ENCODE measurements around the gene TTC1.
"Not testable (repeated sequence)": the region's sequence is repeated elsewhere in the genome, so short reads cannot be mapped to it uniquely, and the experiment has no call there.

Gene TTC1

DNA sequence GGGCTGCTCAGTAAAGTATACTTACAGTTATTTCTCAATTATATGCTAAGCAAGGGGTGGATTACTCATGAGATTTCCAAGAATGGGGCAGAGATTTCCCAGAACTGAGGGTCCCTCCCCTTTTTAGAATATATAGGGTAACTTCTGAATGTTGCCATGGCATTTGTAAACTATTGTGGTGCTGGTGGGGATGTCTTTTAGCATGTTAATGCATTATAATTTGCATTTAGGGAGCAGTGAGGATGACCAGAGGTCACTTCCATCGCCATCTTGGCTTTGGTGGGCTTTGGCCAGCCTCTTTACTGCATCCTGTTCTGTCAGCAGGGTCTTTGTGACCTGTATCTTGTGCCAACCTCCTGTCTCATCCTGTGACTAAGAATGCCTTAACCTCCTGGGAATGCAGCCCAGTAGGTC lies 35.5 kb downstream of the TTC1 start:
- no peak for DNase-seq

DNA sequence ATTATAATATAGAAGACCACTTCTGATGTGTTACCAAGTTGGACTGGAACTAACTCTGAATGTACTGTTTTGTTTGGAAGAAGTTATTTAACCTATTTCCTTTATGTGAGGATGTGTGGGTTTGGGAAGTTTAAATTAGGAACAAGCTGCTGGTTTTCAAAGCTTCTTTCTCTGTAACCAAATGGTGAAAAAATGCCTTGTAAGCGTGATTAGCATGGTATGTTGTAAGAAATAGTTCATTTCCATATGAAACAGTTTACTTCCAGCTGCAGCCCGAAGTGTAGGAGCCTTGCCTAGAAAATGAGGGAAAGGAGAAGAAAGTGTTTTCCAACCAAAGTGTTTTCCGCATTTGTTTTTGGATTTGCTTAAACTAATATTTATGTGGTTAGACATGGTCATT lies 36.0 kb downstream of the TTC1 start:
- DNase-seq, result no peak

DNA sequence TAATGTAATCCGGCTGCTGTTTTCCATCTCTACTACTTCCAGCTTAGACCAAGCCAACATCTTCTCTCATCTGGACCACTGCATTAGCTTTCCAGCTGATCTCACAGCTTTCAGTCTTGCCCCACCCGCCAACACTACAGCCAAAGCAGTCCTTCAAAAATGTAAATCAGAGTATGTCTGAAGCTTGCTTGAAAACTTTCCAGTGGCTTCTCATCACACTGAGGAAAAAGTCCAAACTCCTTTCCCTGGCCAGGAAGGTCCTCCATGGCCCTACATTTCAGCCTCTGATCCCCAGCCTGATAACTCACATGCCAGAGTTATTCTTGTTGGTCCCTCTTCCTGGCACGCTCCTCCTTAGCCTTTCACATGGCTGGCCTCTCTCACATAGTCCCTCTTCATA lies 38.5 kb downstream of the TTC1 start:
- no peak for DNase-seq

DNA sequence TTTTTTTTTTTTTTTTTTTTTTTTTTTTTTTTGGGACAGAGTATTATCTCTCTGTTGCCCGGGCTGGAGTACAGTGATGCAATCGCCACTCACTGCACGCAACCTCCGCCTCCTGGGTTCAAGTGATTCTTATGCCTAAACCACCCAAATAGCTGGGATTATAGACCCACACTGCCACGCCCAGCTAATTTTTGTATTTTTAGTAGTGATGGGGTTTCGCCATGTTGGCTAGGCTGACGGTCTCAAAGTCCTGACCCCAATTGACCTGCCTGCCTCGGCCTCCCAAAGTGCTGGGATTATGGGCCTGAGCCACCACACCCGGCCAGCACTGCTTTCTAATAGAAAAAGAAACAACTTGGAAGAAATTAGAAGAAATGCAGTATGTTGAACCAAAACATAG lies 39.2 kb downstream of the TTC1 start:
- DNase-seq, result no peak

DNA sequence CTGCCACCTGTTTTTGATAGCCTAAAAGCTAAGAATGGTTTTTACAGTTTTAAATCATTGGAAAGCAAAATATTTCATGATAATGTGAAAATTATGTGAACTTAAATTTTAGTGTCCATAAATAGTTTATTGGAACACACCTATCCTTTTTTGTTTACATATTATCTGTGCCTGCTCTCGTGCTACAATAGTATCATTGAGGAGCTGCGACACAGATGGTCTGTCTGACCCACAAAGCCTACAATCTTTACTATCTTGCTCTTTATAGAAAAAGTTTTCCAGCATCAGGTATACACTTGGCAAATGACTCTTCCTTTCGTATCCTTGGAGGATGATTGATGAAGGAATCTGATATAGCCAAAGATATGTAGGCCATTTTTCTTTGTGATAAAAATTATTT lies 40.2 kb downstream of the TTC1 start:
- DNase-seq, result no peak

DNA sequence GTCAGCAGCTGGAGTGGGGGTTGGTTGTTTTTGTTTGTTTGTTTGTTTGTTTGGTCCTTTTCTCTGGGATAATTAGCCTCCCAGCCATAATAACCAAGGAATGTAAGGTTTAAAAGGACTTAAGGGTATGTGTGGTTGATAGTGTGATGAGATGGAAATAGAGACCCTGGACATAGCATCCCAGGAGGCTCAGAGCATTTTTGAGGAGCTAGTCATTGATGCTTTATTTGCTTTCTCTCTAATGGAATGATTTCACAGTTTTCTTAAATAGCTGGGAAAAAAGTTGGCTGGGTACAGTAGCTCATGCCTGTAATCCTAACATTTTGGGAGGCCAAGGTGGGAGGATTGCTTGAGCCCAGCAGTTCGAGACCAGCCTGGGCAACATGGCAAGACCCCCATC lies 45.1 kb downstream of the TTC1 start:
- no peak for DNase-seq

DNA sequence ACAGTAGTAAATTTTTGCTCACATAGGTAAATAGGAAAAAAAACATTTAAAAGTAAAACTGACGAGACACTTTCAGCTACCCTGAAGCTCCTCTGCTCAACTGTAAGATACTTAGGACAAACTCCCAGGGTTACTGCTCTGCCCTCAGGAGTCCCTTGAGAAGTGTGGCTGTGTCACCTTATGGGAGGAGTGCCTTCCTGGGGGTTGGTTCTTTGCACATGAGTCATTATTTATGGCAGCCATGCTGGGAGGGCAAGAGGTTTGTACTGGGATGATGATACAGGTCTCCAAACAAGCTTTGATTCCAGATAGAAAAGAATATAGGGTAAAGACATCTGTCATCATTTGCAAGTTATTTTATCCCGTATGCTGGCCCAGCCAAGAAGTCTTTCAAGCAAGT lies 45.9 kb downstream of the TTC1 start:
- DNase-seq, result no peak

DNA sequence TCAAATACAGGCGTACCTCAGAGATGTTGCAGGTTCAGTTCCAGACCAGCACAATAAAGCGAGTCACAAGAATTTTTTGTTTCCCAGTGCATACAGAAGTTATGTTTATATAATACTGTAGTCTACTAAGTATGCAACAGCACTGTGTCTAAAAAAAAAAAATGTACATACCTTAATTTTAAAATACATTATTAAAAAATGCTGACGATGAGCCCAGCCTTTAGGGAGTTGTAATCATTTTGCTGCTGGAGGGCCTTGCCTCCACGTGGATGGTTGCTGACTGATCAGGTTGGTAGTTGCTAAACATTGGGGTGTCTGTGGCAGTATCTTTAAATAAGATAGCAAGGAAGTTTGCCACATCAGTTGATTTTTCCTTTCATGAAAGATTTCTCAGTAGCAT lies 48.3 kb downstream of the TTC1 start:
- no peak for DNase-seq

DNA sequence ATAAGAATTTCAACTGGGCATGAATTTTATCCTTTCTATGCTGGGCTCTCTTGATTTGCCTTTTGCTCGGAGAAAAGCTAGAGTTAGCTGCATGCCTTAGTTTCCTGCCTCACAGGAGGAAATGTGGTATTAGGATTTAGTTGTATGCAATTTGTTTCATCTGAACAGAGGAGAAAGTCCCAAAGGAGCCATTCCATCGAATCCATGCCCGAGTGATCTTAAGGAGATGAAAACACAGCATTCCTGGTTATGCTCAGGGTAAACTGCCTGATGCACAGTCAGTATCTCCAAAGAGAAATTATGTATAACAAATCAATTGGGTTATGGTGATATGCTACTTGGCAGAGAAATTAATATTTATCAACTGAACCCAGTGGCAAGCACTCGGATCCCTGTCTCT lies 51.1 kb downstream of the TTC1 start:
- no peak for DNase-seq

DNA sequence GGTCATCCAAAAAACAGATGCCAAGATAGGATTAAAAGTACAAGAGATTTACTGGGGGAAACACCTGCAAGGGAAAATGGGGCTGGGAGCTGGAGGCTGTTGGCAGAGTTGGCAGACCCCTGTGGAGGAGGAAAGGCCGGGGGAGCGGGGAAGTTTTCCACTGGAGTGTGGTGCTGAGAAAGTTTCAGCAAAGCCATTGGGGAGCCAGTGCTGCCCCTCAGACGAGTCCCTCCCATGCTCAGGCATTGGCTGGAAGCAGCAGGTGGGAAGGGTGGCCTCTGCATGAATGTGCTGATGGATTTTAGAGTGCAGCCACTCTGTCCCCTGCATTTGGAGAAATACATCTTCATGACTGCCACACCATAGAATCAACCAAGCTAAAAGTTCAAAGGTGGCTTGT lies 52.8 kb downstream of the TTC1 start:
- DNase-seq, result no peak

DNA sequence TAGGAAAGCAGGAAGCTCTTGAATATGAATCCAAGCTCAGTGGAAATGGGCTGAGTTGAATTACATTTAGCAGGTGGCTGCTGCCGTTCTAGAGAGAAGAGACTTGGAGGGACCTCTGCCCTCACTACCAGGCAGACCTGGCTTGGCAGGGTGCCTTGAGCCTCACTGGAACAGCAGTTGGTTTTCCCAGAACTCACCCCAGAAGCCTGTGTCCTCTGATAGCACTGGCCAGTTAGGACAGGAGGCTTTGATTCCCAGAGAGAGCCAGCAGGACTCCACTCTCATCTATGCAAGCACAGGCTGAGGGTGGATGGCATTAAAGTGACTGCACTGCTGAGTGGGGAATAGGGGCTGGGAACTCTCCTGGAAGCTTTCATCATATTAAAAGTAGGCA lies 55.5 kb downstream of the TTC1 start:
- DNase-seq, result no peak

DNA sequence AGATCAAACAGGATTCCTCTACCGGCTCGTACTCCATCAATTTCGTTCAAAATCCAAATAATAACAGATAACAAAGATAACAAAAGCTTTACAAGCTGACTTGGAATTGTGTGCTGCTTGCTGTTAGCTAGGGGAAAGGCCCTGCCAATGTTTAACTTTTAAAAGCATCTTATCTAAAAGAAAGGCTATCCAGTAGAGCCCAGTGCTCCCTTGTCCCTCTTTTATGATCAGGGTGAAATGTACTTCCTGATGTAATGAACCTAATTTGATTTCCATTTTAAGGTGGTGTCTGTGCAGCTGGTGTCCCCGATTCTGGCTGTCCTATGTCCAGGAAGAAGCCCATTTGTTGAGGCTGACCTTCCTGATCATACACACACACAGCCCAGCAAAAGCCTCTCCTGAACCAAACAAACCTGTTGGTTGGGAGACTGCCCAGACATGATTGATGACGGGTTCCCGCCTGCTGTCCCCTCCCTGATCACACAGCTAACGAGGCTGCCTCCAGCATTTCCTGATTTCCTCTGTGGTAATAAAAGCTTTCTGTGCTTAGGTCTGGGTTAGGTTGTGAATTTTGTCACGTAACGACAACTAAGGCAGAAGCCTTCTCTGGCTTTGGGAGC lies 56.2 kb downstream of the TTC1 start:
- no peak for DNase-seq

DNA sequence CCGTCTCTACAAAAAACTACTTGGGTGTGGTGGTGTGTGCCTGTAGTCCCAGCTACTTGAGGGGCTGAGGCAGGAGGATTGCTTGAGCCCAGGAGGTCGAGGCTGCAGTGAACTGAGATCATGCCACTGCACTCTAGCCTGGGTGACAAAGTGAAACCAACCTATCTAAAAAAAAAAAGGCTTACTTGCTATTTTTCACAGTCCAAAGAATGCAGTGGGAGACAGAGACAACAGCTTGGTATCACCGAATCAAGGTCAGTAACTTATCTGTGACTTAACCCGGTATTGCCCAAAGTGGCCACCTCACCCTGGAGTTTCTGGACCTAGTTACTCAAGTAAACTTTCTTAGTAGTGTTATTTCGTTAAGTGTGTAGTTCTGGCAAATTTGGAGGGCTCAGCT lies 60.2 kb downstream of the TTC1 start:
- DNase-seq, result not testable (repeated sequence)

DNA sequence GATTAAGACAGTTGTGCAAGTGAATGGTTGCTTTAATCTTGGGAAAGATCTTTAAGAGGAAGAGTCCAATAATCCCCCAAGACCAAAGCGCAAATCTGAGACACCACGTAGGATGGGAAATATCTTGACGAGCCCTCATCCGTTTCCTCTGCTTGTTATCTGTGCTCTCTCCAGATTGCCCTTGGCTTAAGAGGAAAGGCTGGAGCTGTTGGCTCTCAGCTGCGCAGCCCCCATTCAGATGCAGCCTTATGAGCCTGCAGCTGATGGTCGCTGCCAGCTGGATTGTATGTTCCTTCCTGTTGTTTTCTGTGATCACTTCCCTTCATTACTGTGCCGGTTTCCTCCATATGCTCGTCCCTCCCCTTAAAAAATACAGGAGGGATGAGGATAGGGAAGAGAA lies 62.6 kb downstream of the TTC1 start:
- no peak for DNase-seq

DNA sequence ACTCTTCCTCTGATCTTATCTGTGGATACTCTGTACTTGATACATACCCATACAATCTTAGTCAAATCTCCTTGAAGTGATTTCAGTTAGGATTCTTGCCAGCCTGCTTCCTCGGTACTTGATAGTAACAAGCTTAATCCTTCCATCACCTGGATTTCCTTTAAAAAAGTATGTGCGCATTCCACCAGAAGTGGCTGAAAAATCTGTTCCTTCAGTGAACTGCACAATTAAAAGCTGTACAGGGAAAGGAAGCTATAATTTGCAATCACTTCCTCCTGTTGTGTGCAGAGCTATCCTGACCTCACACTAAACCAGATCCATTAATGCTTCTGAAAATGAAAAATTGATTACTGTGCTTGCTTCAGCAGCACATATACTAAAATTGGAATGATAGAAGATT lies 63.0 kb downstream of the TTC1 start:
- DNase-seq, result no peak

DNA sequence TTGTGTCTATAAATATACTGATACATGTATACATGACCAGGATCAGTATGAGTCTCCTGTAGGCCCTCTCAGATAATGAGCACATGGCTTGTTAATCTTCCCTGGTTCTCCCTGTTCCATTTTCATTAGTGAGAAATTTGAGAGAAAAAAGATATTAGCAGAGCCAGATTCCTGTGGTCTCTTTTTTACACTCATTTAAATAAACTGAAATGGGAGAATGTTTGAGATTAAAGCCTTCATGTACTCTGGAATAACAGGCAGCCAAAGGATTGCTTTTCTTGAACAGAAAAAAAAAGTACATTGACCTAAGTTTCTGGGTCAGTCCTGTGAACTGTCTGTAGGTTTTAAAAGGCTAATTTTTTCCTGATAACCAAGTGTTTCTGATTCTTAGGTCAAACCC lies 66.1 kb downstream of the TTC1 start:
- no peak for DNase-seq

DNA sequence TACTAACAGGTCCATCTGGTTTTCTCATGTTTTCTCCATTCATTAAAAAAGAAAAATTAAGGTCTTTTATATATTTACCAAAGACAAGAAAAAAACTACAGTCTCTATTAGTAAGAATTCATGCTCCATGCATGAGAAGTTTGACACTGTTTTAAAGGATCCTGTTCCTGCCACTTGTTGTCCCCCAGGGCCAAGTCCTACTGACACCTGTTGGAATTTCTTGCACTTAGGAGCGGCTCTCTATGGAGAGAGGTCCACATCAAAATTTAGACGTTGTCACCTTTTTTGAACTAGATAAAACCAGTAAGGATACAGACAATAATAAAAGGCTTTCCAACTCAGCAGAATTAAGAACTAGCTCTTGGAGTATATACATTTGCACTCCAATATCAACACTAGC lies 68.1 kb downstream of the TTC1 start:
- DNase-seq, result no peak

DNA sequence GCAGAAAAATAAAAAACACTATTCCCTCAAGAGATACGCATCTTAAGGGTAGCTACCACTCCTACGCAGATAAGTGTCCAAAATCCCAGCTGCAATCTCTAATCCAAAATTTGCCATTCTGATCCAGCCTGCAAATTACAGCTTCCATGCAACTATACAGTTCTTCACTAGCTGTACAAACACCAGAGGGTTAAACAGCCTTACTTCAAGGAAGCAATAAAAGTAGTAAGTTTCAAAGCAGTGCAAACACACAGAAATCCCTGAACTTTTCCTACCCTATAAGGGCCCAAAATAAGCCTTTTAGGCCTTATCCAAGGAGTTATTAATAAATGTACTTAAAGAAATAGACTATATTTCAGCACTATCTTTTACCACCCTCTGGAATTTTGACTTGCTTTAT lies 70.8 kb downstream of the TTC1 start:
- DNase-seq, result no peak

DNA sequence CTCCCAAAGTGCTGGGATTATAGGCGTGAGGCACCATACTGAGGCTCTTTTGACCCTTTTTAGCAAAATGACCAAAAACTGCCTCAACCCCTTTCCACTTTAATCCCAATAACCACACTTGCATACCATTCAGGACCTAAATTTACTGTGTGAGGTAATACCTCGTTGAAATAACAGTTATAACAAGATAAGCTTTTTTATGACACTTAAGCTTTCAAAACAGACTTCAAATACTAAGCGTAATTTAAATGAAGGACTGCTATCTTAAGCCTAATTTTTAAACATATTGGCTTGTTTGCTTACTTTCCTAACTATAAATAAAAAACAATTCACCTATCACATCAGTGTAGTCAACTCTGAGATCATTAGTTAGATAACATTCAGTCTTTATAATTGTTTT lies 72.6 kb downstream of the TTC1 start:
- no peak for DNase-seq

DNA sequence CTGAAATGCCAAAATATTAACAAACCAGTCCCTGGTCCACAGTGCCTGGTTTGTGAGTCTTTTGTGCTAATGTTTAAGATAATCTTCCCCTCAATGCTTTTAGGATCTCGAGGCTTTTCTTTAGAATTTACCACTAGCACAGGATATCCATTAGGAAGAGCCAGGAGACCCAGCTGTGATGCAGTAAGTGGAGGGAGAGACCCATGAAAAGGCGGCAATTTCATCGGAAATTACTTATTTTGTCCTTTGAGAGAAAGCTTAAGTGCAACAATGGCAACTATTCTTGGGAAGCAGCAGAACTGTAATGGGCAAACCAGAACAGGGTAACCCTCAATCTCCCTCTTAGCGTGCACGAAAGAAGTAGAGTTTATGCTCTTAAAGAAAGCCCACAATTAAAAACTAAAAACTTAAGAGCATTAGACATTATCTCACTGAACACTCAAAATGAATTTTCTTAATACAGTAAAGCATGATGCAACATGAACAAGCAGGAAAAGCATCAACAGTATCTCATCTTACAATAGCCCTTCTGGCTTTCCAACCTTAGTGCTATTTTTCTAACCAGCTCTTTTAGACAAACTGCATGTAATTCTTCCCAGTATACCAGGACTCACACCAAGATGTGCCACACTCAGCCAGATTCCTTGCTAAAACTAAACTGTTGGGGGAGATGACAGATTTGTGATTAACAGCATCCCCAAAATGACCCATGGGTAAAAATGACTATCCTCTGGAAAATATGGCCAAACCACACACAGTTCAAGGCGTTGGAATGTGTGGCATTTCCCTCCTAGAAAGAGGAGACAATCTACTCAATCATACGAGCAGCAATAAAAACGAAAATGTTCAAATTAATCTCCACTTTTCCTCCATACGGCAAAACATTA lies 73.9 kb downstream of the TTC1 start:
- no peak for DNase-seq

DNA sequence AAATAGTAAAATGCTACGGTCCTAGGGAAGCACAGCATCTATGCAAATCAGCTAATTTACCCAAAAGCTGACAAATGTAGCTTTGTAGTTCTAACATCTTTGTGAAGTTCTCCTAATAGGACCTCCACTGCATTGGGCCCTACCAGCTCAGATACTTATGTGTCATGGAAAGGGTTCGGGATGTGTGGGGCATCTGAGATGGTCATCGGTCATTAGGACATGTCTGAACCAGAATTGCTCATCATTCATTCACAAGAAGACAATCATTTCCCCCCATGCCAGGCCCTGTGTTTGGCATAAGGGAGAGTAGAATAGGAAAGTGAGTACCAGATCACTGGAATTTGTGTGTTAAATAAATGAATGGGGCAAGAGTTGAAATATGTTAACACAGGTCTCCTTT lies 74.6 kb downstream of the TTC1 start:
- DNase-seq, result no peak

DNA sequence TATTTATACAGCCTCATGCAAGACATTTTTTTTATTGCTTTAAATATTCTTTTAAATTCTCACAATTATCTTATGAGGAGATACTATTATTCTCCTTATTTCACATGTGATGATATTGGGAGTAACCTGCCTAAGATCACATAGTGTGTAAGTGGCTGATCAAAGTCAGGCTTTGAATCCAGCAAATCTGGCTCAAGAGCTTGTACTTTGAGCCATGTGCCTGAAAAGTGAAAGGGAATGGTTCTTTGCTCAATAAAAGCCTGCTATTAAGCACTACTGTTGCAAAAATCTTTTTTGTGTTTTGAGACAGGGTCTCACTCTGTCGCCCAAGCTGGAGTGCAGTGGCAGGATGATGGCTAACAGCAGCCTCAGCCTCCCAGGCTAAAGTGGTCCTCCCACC lies 75.2 kb downstream of the TTC1 start:
- no peak for DNase-seq

DNA sequence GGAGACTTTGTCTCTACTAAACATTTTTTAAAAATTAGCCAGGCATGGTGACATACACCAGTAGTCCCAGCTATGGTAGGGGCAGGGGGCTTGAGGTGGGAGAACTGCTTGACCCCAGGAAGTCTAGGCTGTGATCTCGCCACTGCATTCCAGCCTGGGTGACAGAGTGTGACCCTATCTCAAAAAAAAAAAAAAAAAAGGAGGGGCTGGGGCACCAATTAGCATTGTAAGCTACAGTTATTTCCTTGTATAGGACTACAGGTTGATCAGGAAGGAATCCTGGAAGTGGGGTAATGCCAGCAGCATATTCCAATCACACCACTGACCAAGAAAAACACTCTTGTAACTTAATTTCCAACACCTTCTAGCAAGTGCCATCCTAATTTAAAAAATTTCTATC lies 78.3 kb downstream of the TTC1 start:
- DNase-seq, result no peak

DNA sequence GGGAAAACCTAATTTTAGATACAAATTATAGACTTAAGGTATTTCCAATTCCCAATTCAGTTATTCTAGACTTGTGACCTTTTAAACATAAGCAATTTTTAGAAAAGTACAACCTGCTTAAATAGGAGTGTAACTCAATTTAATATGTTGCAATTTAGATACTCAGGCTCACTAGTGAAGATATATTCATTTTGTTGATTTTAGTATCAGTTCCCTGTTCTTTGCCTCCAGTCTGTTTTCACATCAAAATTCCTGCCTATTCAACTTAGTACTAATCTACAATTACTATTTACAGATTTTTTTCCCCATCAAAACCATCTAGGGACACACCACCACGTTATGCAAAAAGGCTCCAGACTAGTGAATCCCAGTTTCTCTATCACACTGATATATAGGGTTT lies 79.9 kb downstream of the TTC1 start:
- no peak for DNase-seq

DNA sequence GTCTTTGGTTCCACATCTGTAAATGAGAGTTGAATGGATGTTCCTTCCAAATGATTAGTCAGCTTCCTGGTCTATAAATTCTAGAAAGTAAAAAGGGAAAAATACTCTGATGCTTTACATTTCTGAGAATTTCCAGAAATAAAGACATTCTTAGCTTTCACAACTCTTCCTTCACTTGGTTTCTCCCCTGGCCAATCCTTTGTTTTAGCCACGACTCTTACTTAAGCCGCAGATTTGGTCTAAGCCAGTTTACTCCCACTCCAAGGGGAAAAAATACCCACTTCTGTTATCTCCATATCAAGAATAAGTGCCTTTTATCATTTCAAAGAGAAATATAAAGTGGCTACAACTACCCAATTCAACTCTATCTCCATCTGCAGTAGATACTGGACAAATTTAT lies 80.6 kb downstream of the TTC1 start:
- DNase-seq, result no peak
